IMR-90 (cell line): ENCODE data around the gene CYP39A1. TPM values are rescaled to one million over a fixed set of nuclear protein-coding genes. Genes with fewer than 3 reads are reported as not detected.

Experiments used
- ATAC-seq: fragments of 200-7000 bp; cut with Tn5 transposase; 2 replicates; pipeline ENCODE4 v1.9.1; 2020; ENCODE audit warnings: low read depth, mild to moderate bottlenecking, moderate library complexity
- BruUV-seq: library from RNA; stranded (reverse); fragments of 400-500 nt; replicated peaks from 2 replicates; lab custom pipeline; 2021; lab: Mats Ljungman, UMichigan
- CTCF ChIA-PET: fragments of 300-600 bp; formaldehyde crosslinking; extraction: SDS; loops from one replicate; lab custom pipeline; 2021; ENCODE audit warnings: antibody characterized with exemption; lab: Yijun Ruan, JAX
- POLR2A ChIA-PET: fragments of 300-600 bp; sonication (Branson Sonifier 250); formaldehyde crosslinking; loops from one replicate; lab custom pipeline; 2022; ENCODE audit warnings: antibody characterized with exemption; ENCODE audit not compliant: unreplicated experiment; lab: Charles Lee
- DNase-seq: peaks from one replicate; pipeline ENCODE4 v3.0.0; 2013
- H2AFZ ChIP-seq: replicated peaks from 2 replicates; pipeline ENCODE3; 2013; ENCODE audit warnings: low read length, mild to moderate bottlenecking; ENCODE audit not compliant: poor library complexity
- H2AK5ac ChIP-seq: 2 replicates; pipeline ENCODE4 v1.6.1; 2013; ENCODE audit warnings: low read depth, low read length, inconsistent platforms
- H2AK9ac ChIP-seq: replicated peaks from 2 replicates; pipeline ENCODE3; 2013; ENCODE audit warnings: mild to moderate bottlenecking, low read depth, low read length, moderate library complexity; ENCODE audit not compliant: poor library complexity
- H2BK120ac ChIP-seq: 2 replicates; pipeline ENCODE4 v1.6.1; 2013; ENCODE audit warnings: low read depth, low read length, inconsistent platforms
- H2BK15ac ChIP-seq: 3 replicates; pipeline ENCODE4 v1.6.1; 2013; ENCODE audit warnings: low read depth, low read length, inconsistent platforms
- H2BK20ac ChIP-seq: 2 replicates; pipeline ENCODE4 v1.6.1; 2013; ENCODE audit warnings: low read depth, mild to moderate bottlenecking, inconsistent platforms, low read length, moderate library complexity
- H2BK5ac ChIP-seq: 2 replicates; pipeline ENCODE4 v1.6.1; 2013; ENCODE audit warnings: mild to moderate bottlenecking, low read depth, low read length, inconsistent platforms; ENCODE audit not compliant: poor library complexity, severe bottlenecking
- H3K14ac ChIP-seq: replicated peaks from 2 replicates; pipeline ENCODE4 v1.6.1; 2013; ENCODE audit warnings: low read depth, low read length, inconsistent platforms
- H3K18ac ChIP-seq: 2 replicates; pipeline ENCODE4 v1.6.1; 2013; ENCODE audit warnings: low read depth, low read length, control low read depth
- H3K23ac ChIP-seq: 2 replicates; pipeline ENCODE4 v1.6.1; 2013; ENCODE audit warnings: low read depth, low read length, inconsistent platforms
- H3K27ac ChIP-seq: 2 replicates; pipeline ENCODE4 v1.5.1; 2013; ENCODE audit warnings: mild to moderate bottlenecking, control low read depth, low read length; ENCODE audit not compliant: insufficient read depth
- H3K27me3 ChIP-seq: 2 replicates; pipeline ENCODE4 v1.6.1; 2013; ENCODE audit warnings: low read length; ENCODE audit not compliant: control insufficient read depth, insufficient read depth
- H3K36me3 ChIP-seq: 2 replicates; pipeline ENCODE4 v1.6.1; 2013; ENCODE audit warnings: low read length, mixed read lengths; ENCODE audit not compliant: control insufficient read depth, insufficient read depth
- H3K4ac ChIP-seq: 2 replicates; pipeline ENCODE4 v1.6.1; 2013; ENCODE audit warnings: low read depth, low read length, inconsistent platforms
- H3K4me1 ChIP-seq: 2 replicates; pipeline ENCODE4 v1.6.1; 2013; ENCODE audit warnings: low read length, mixed read lengths; ENCODE audit not compliant: control insufficient read depth, insufficient read depth
- H3K4me2 ChIP-seq: 2 replicates; pipeline ENCODE4 v1.6.1; 2013; ENCODE audit warnings: low read depth, mild to moderate bottlenecking, control low read depth, low read length, moderate library complexity
- H3K4me3 ChIP-seq: 2 replicates; pipeline ENCODE4 v1.5.1; 2013; ENCODE audit warnings: low read depth, mild to moderate bottlenecking, control low read depth, low read length, moderate library complexity; ENCODE audit not compliant: insufficient read depth
- H3K56ac ChIP-seq: 2 replicates; pipeline ENCODE4 v1.6.1; 2013; ENCODE audit warnings: low read length, inconsistent platforms; ENCODE audit not compliant: insufficient read depth; ENCODE audit errors: extremely low read depth
- H3K79me1 ChIP-seq, 2 experiments: 2 replicates each; pipeline ENCODE4 v1.6.1; 2013; ENCODE audit warnings: low read length in 2 of 2, inconsistent platforms in 1 of 2, low read depth in 1 of 2
- H3K9ac ChIP-seq: 2 replicates; pipeline ENCODE4 v1.6.1; 2013; ENCODE audit warnings: low read depth, low read length, control low read depth
- H3K9me1 ChIP-seq: 2 replicates; pipeline ENCODE4 v1.6.1; 2013; ENCODE audit warnings: low read length, inconsistent platforms; ENCODE audit not compliant: insufficient read depth
- H3K9me3 ChIP-seq: 2 replicates; pipeline ENCODE4 v1.6.1; 2013; ENCODE audit warnings: low read length; ENCODE audit not compliant: control insufficient read depth, insufficient read depth
- H4K20me1 ChIP-seq: 2 replicates; pipeline ENCODE4 v1.6.1; 2013; ENCODE audit warnings: low read length, inconsistent platforms; ENCODE audit not compliant: insufficient read depth
- H4K5ac ChIP-seq: 2 replicates; pipeline ENCODE4 v1.6.1; 2013; ENCODE audit warnings: mild to moderate bottlenecking, low read depth, low read length, control low read depth
- H4K8ac ChIP-seq, 2 experiments: 2 replicates each; pipeline ENCODE4 v1.6.1; 2013; ENCODE audit warnings: low read depth in 2 of 2, low read length in 2 of 2, control low read depth in 1 of 2, inconsistent platforms in 1 of 2
- H4K91ac ChIP-seq: 2 replicates; pipeline ENCODE4 v1.6.1; 2013; ENCODE audit warnings: low read depth, low read length, inconsistent platforms; ENCODE audit not compliant: insufficient read depth
- FOS ChIP-seq: fragments of 150-350 bp; IDR thresholded peaks from 2 replicates; pipeline ENCODE4 v1.6.1; 2016; ENCODE audit warnings: low read depth, low read length
- dilution Hi-C: fragments of 300-500 bp; cut with HindIII; formaldehyde crosslinking; loops from one replicate; pipeline ENCODE4 v1.14.3; 2018; ENCODE audit warnings: low sequenced_read_pairs; ENCODE audit not compliant: unreplicated experiment
- in situ Hi-C: fragments of 300-500 bp; cut with MboI; formaldehyde crosslinking; loops from 3 replicates; pipeline ENCODE4 v1.14.3; 2019; ENCODE audit warnings: low sequenced_read_pairs, inconsistent platforms, mixed read lengths
- intact Hi-C: fragments of 100-400 bp; cut with micrococcal nuclease; formaldehyde crosslinking; loops from 2 replicates; pipeline ENCODE4 v1.10.0; 2022
- polyA plus RNA-seq, 3 experiments: library from polyadenylated mRNA; depleted of rRNA; stranded (reverse); fragments of >200 nt; gene quantifications; 2 replicates each; pipeline ENCODE4 v1.2.3, GENCODE V29; 2012; ENCODE audit warnings: low replicate concordance in 1 of 3
- total RNA-seq: library from RNA; depleted of rRNA; stranded (reverse); fragments of >200 nt; gene quantifications from 2 replicates; pipeline ENCODE4 v1.2.3, GENCODE V29; 2012

Gene CYP39A1
- total and polyA plus RNA-seq, 2 of the 4 experiments (the other 2 are of a cell fraction), result 0.03 TPM; not detected in 1

DNA sequence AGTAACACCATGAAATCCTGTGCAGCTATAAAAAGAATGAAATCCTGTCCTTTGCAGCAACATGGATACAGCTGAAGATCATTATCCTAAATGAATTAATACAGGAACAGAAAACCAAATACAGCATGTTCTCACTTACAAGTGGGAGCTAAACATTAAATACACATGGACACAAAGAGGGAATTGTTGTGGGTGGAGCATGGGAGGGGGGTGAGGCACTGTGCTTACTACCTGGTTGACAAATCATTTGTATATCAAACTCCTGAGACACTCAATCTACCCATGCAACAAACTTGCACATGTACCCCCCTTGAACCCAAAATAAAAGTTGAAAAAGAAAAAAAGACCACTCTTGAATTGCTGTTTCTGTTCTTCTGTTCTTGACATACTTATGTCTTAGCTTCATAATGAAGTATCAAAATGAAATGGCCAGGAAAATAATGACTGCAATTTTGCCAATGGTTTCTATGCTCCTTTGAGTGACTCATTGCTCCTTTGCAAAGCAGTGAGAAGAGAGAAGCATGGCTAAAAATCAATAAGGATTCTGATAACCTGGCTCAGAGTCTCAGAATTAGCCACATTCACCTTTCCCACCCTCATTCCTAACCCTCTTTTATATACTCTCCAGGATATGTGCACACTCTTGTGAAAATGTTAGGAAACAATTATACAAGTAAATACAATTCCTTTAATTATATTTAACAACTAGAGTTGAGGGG, 71.0 kb downstream of the CYP39A1 start:
- Histone ChIP-seq H2AK5ac (no peak overlapping the region), H3K4ac (no peak overlapping the region), H4K91ac (no peak overlapping the region), H3K79me1 (no peaks in the 10 kb centered on the region), H2BK5ac (no peak overlapping the region), H2BK15ac (no peak overlapping the region), H3K27ac (no peak overlapping the region), H3K27me3 (no peaks in the 10 kb centered on the region), H2BK120ac (no peak overlapping the region), H3K4me3 (no peak overlapping the region), H3K9me3 (no peaks in the 10 kb centered on the region), H4K8ac (no peak overlapping the region), H2AK9ac (no peak overlapping the region), H3K23ac (no peak overlapping the region), H4K5ac (no peak overlapping the region), H3K4me2 (no peak overlapping the region), H3K56ac (no peak overlapping the region), H3K14ac (no peak overlapping the region), H2AFZ (no peak overlapping the region), H3K18ac (no peak overlapping the region), H3K9ac (no peak overlapping the region), H4K20me1 (no peaks in the 10 kb centered on the region), H3K4me1 (no peaks in the 10 kb centered on the region), H3K9me1 (no peaks in the 10 kb centered on the region), H2BK20ac (no peak overlapping the region), H3K36me3 (no peaks in the 10 kb centered on the region)
- ChIA-PET POLR2A (no interaction called here), CTCF (interaction anchor here (0.6 to 0.7 kb wide), 2 partner anchors 333 to 549 kb away, joined by 3 to 5 read pairs; no protein-coding TSS in a partner anchor)
- dilution Hi-C loops (no loop called here), intact Hi-C loops (no loop called here), in situ Hi-C loops (no loop called here)
- no peak for ATAC-seq
- DNase-seq, result no peak
- no peak for TF ChIP-seq FOS
- BruUV-seq, result no TSS peak
